ENCODE measurements around the gene TATDN2.

Gene TATDN2

GRCh38 chr3:10280571-10280970 is 32.3 kb downstream of the TATDN2 start:
- Histone ChIP-seq H3K9me3 (ENCODE audit: insufficient read depth, low read depth, low read length) (no peaks in the 10 kb centered on the region), H3K27me3 (ENCODE audit: insufficient read depth, low read length, poor library complexity, severe bottlenecking) (no peaks in the 10 kb centered on the region), H3K9me2 (replicated peaks; ENCODE audit: low read depth, low read length) (no peaks in the 10 kb centered on the region), H3K4me2 (ENCODE audit: low read depth, low read length, poor library complexity, severe bottlenecking) (no peak overlapping the region), H4K20me1 (ENCODE audit: insufficient read depth, low read length, poor library complexity, severe bottlenecking) (peaks cover 11% of the 10 kb centered on the region), H2AFZ (ENCODE audit: low read length) (no peak overlapping the region), H3F3A (ENCODE audit: low read depth) (no peaks in the 10 kb centered on the region), H3K79me2 (ENCODE audit: insufficient read depth, low read length) (peaks cover 23% of the 10 kb centered on the region; the same call in 1 of the 2 replicates), H3K9ac (ENCODE audit: low read depth, low read length, poor library complexity, severe bottlenecking) (no peak overlapping the region), H3K36me3 (ENCODE audit: insufficient read depth, low read length) (peaks cover 85% of the 10 kb centered on the region), H3K4me1 (ENCODE audit: insufficient read depth, low read length, poor library complexity, severe bottlenecking) (no peaks in the 10 kb centered on the region), H3K4me3 (ENCODE audit: low read length, poor library complexity, severe bottlenecking) (no peak overlapping the region)
- TF ChIP-seq CTCF (conservative IDR thresholded peaks at IDR 0.05; ENCODE audit: low read length) (no peak), EZH2phosphoT487 (IDR thresholded peaks at IDR 0.05; ENCODE audit: borderline replicate concordance) (no peak)

GRCh38 chr3:10281951-10282350 is 33.7 kb downstream of the TATDN2 start:
- Histone ChIP-seq H3K9me2 (replicated peaks; ENCODE audit: low read depth, low read length) (no peaks in the 10 kb centered on the region), H3K27me3 (ENCODE audit: insufficient read depth, low read length, poor library complexity, severe bottlenecking) (no peaks in the 10 kb centered on the region), H3K9ac (ENCODE audit: low read depth, low read length, poor library complexity, severe bottlenecking) (no peak overlapping the region), H2AFZ (ENCODE audit: low read length) (no peak overlapping the region), H3K36me3 (ENCODE audit: insufficient read depth, low read length) (peaks cover 77% of the 10 kb centered on the region), H3F3A (ENCODE audit: low read depth) (no peaks in the 10 kb centered on the region), H3K4me1 (ENCODE audit: insufficient read depth, low read length, poor library complexity, severe bottlenecking) (no peaks in the 10 kb centered on the region), H3K4me2 (ENCODE audit: low read depth, low read length, poor library complexity, severe bottlenecking) (no peak overlapping the region), H3K9me3 (ENCODE audit: insufficient read depth, low read depth, low read length) (no peaks in the 10 kb centered on the region), H3K4me3 (ENCODE audit: low read length, poor library complexity, severe bottlenecking) (no peak overlapping the region), H3K79me2 (ENCODE audit: insufficient read depth, low read length) (peaks cover 10% of the 10 kb centered on the region; the same call in 1 of the 2 replicates), H4K20me1 (ENCODE audit: insufficient read depth, low read length, poor library complexity, severe bottlenecking) (peaks cover 4% of the 10 kb centered on the region)
- TF ChIP-seq EZH2phosphoT487 (IDR thresholded peaks at IDR 0.05; ENCODE audit: borderline replicate concordance): no peak
- TF ChIP-seq CTCF (conservative IDR thresholded peaks at IDR 0.05; ENCODE audit: low read length): no peak

DNA sequence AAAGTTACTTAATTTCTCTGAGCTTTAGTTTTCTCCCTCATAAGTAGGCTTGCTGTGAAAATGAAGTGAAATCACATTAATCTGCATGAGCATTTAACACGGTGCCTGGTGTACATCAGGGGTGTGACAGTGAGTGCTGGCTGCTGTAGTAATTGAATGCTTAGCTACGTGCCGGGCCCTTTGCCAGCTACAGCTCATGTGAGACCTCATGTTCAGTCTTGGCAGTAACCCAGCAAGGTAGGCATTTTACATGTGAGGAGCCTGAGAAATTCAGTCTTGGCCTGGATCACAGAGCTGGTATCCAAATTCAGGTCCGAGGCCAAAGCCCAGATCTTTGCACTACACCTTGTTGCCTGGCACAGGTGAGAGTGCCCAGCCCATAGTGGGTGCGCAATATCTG is 35.4 kb downstream of the TATDN2 start:
- H3F3A ChIP-seq (ENCODE audit: low read depth): no peaks in the 10 kb centered on the region
- H3K4me2 ChIP-seq (ENCODE audit: low read depth, low read length, poor library complexity, severe bottlenecking): no peak overlapping the region
- H3K79me2 ChIP-seq (ENCODE audit: insufficient read depth, low read length): no peaks in the 10 kb centered on the region
- H3K9me2 ChIP-seq (replicated peaks; ENCODE audit: low read depth, low read length): no peaks in the 10 kb centered on the region
- no peak overlapping the region for H3K4me3 ChIP-seq (ENCODE audit: low read length, poor library complexity, severe bottlenecking)
- no peak overlapping the region for H2AFZ ChIP-seq (ENCODE audit: low read length)
- no peaks in the 10 kb centered on the region for H3K9me3 ChIP-seq (ENCODE audit: insufficient read depth, low read depth, low read length)
- TF ChIP-seq EZH2phosphoT487 (IDR thresholded peaks at IDR 0.05; ENCODE audit: borderline replicate concordance): no peak
- TF ChIP-seq CTCF (conservative IDR thresholded peaks at IDR 0.05; ENCODE audit: low read length): no peak
- no peaks in the 10 kb centered on the region for H4K20me1 ChIP-seq (ENCODE audit: insufficient read depth, low read length, poor library complexity, severe bottlenecking)
- H3K9ac ChIP-seq (ENCODE audit: low read depth, low read length, poor library complexity, severe bottlenecking): no peak overlapping the region
- no peaks in the 10 kb centered on the region for H3K27me3 ChIP-seq (ENCODE audit: insufficient read depth, low read length, poor library complexity, severe bottlenecking)
- no peaks in the 10 kb centered on the region for H3K4me1 ChIP-seq (ENCODE audit: insufficient read depth, low read length, poor library complexity, severe bottlenecking)
- H3K36me3 ChIP-seq (ENCODE audit: insufficient read depth, low read length): peaks cover 73% of the 10 kb centered on the region

Data from Loucy (cell line).